GM03348 (cell line): ENCODE measurements around the gene SLC4A2.
"Not testable (repeated sequence)": the region's sequence is repeated elsewhere in the genome, so short reads cannot be mapped to it uniquely, and the experiment has no call there.

Source experiments
- DNase-seq: peaks from one replicate; pipeline ENCODE4 v3.0.0; 2012; ENCODE audit warnings: low spot score

SLC4A2 gene

GRCh38 chr7:151025924-151026671 lies 33.3 kb upstream of the SLC4A2 start:
- no peak for DNase-seq

- not testable (repeated sequence) for DNase-seq
These were observed 32.3 kb upstream of the SLC4A2 start for GRCh38 chr7:151026771-151027727.

GRCh38 chr7:151027728-151028130 lies 31.7 kb upstream of the SLC4A2 start:
- DNase-seq: not testable (repeated sequence)

- DNase-seq: peak; percentile 100
These were observed 31.1 kb upstream of the SLC4A2 start, which contains the start of gene ABCB8 for GRCh38 chr7:151028131-151028947. Gene ABCB8, plus strand, starts transcription at chr7:151028450. Its CDS starts 66 bp downstream, at chr7:151028516.

GRCh38 chr7:151028948-151029501 lies 30.4 kb upstream of the SLC4A2 start:
- no peak for DNase-seq

GRCh38 chr7:151031011-151031410 lies 28.4 kb upstream of the SLC4A2 start:
- no peak for DNase-seq

GRCh38 chr7:151032936-151033863 lies 26.2 kb upstream of the SLC4A2 start:
- no peak for DNase-seq

- DNase-seq: no peak
These were observed 25.5 kb upstream of the SLC4A2 start for GRCh38 chr7:151033864-151034249.

GRCh38 chr7:151034312-151035025 lies 24.9 kb upstream of the SLC4A2 start:
- no peak for DNase-seq

GRCh38 chr7:151035026-151035717 lies 24.2 kb upstream of the SLC4A2 start:
- DNase-seq: no peak

- DNase-seq: no peak
These were observed 23.5 kb upstream of the SLC4A2 start for GRCh38 chr7:151035902-151036301.

GRCh38 chr7:151038951-151039849 lies 20.2 kb upstream of the SLC4A2 start:
- peak; percentile 88 for DNase-seq

GRCh38 chr7:151039850-151040548 lies 19.4 kb upstream of the SLC4A2 start:
- DNase-seq: no peak

GRCh38 chr7:151040616-151041375 lies 18.6 kb upstream of the SLC4A2 start:
- no peak for DNase-seq

GRCh38 chr7:151043449-151043848 lies 15.9 kb upstream of the SLC4A2 start:
- not testable (repeated sequence) for DNase-seq

- DNase-seq: no peak
These were observed 15.4 kb upstream of the SLC4A2 start for GRCh38 chr7:151043959-151044358.

GRCh38 chr7:151045262-151045661 lies 14.1 kb upstream of the SLC4A2 start:
- no peak for DNase-seq
